ENCODE measurements around the gene NKX6-2.

Gene NKX6-2

GRCh38 chr10:132790934-132791829 lies 5.2 kb upstream of the NKX6-2 start:
- no peak for DNase-seq
- TF ChIP-seq CTCF (IDR thresholded peaks at IDR 0.05; ENCODE audit: low read depth, low read length, missing control alignments) = no peak
- Histone ChIP-seq H3K4me3 (ENCODE audit: low read depth, low read length) (no peak overlapping the region), H3K27me3 (replicated peaks) (peaks cover 45% of the 10 kb centered on the region), H3K27ac (no peak overlapping the region), H3K36me3 (replicated peaks) (no peaks in the 10 kb centered on the region)
- in situ Hi-C loops (cut with HindIII; ENCODE audit: low pct_ligation_motif_present, low sequenced_read_pairs) = no loop called here

- no peak for DNase-seq
- Histone ChIP-seq H3K27ac (no peak overlapping the region), H3K27me3 (replicated peaks) (peaks cover 47% of the 10 kb centered on the region), H3K36me3 (replicated peaks) (no peaks in the 10 kb centered on the region), H3K4me3 (ENCODE audit: low read depth, low read length) (no peak overlapping the region)
- no peak for TF ChIP-seq CTCF (IDR thresholded peaks at IDR 0.05; ENCODE audit: low read depth, low read length, missing control alignments)
- in situ Hi-C loops (cut with HindIII; ENCODE audit: low pct_ligation_motif_present, low sequenced_read_pairs) = no loop called here
Measured at GRCh38 chr10:132790470-132790869, 4.5 kb upstream of the NKX6-2 start.

- Histone ChIP-seq H3K36me3 (replicated peaks) (no peaks in the 10 kb centered on the region), H3K4me3 (ENCODE audit: low read depth, low read length) (no peak overlapping the region), H3K27ac (no peak overlapping the region), H3K27me3 (replicated peaks) (peaks cover 54% of the 10 kb centered on the region)
- in situ Hi-C loops (cut with HindIII; ENCODE audit: low pct_ligation_motif_present, low sequenced_read_pairs) = no loop called here
- DNase-seq = no peak
- no peak for TF ChIP-seq CTCF (IDR thresholded peaks at IDR 0.05; ENCODE audit: low read depth, low read length, missing control alignments)
Measured at GRCh38 chr10:132789659-132790148, 3.8 kb upstream of the NKX6-2 start.

GRCh38 chr10:132788831-132789219 lies 2.9 kb upstream of the NKX6-2 start:
- DNase-seq = no peak
- Histone ChIP-seq H3K4me3 (ENCODE audit: low read depth, low read length) (no peak overlapping the region), H3K27ac (no peak overlapping the region), H3K36me3 (replicated peaks) (no peaks in the 10 kb centered on the region), H3K27me3 (replicated peaks) (peaks cover 62% of the 10 kb centered on the region)
- in situ Hi-C loops (cut with HindIII; ENCODE audit: low pct_ligation_motif_present, low sequenced_read_pairs) = no loop called here
- TF ChIP-seq CTCF (IDR thresholded peaks at IDR 0.05; ENCODE audit: low read depth, low read length, missing control alignments) = no peak

GRCh38 chr10:132788180-132788830 lies 2.4 kb upstream of the NKX6-2 start:
- Histone ChIP-seq H3K4me3 (ENCODE audit: low read depth, low read length) (no peak overlapping the region), H3K27me3 (replicated peaks) (peaks cover 63% of the 10 kb centered on the region), H3K36me3 (replicated peaks) (no peaks in the 10 kb centered on the region), H3K27ac (no peak overlapping the region)
- no peak for DNase-seq
- in situ Hi-C loops (cut with HindIII; ENCODE audit: low pct_ligation_motif_present, low sequenced_read_pairs) = no loop called here
- peak; percentile 47 for TF ChIP-seq CTCF (IDR thresholded peaks at IDR 0.05; ENCODE audit: low read depth, low read length, missing control alignments)

Measured in brain microvascular endothelial cell (primary cell).